Spinal cord (tissue), 10 donors: ENCODE measurements around the gene MYT1. TPM values are rescaled to one million over a fixed set of nuclear protein-coding genes. Genes with fewer than 3 reads are reported as not detected.
"Not testable (repeated sequence)": the region's sequence is repeated elsewhere in the genome, so short reads cannot be mapped to it uniquely, and the experiment has no call there.

Experiments used
- DNase-seq, 6 donors: peaks; one replicate each; pipeline versions ENCODE4 v3.0.0 to v3.0.0-alpha.2; 2013 to 2015; ENCODE audit warnings: low spot score in 6 of 6, low read depth in 4 of 6
- H3K27ac ChIP-seq: one replicate; pipeline ENCODE4 v1.5.1; 2013; ENCODE audit warnings: low read depth, low read length, control low read depth
- H3K27me3 ChIP-seq: one replicate; pipeline ENCODE4 v1.6.1; 2013; ENCODE audit warnings: low read length; ENCODE audit not compliant: control insufficient read depth, insufficient read depth
- H3K36me3 ChIP-seq: one replicate; pipeline ENCODE4 v1.6.1; 2013; ENCODE audit warnings: low read length; ENCODE audit not compliant: control insufficient read depth, insufficient read depth
- H3K4me1 ChIP-seq: one replicate; pipeline ENCODE4 v1.6.1; 2013; ENCODE audit warnings: low read length; ENCODE audit not compliant: control insufficient read depth, insufficient read depth
- H3K4me3 ChIP-seq: one replicate; pipeline ENCODE4 v1.5.1; 2013; ENCODE audit warnings: low read depth, low read length, control low read depth
- H3K9me3 ChIP-seq: one replicate; pipeline ENCODE4 v1.6.1; 2013; ENCODE audit warnings: low read length; ENCODE audit not compliant: control insufficient read depth, insufficient read depth
- WGBS: methylation state at CpG from one replicate; pipeline ENCODE4 v1.1.5; 2013; ENCODE audit warnings: missing lambda C conversion rate; ENCODE audit not compliant: insufficient coverage; 5-methylcytosine and 5-hydroxymethylcytosine counted together
- long read RNA-seq, 4 donors: transcript quantifications; one replicate each; lab custom pipeline, GENCODE V29; 2026
- polyA plus RNA-seq, 2 donors: library from polyadenylated mRNA; unstranded; fragments of 120-200 nt; gene quantifications; one replicate each; pipeline ENCODE4 v1.2.1, GENCODE V29; 2013; ENCODE audit not compliant: insufficient read length in 2 of 2
- total RNA-seq, 2 donors: library from RNA; depleted of rRNA in 1 of 2; stranded (reverse); fragments of 120-200 nt in 1 of 2; fragments of >200 nt in 1 of 2; gene quantifications; one replicate each; pipeline versions ENCODE4 v1.2.3 to v1.2.4, GENCODE V29; 2013 to 2014
- donor health status: healthy.

Gene MYT1
- total RNA-seq = 1 to 10 TPM; 6.1 to 7.0 TPM
- polyA plus RNA-seq = 10 to 100 TPM; 19.9 to 21.4 TPM
- long read RNA-seq, donor 1, partial matches to known transcripts = 0 of 1 reads
- long read RNA-seq, donor 1, other reads (novel, unspliced or antisense) = 0 of 1 reads
- long read RNA-seq, donor 2, full-length matches to known transcripts = 1 of 1 reads
- long read RNA-seq, donor 2, partial matches to known transcripts = 0 of 1 reads
- long read RNA-seq, donor 2, other reads (novel, unspliced or antisense) = 0 of 1 reads
- long read RNA-seq, donor 3 = 0 reads
- long read RNA-seq, donor 4 = 0 reads

DNA sequence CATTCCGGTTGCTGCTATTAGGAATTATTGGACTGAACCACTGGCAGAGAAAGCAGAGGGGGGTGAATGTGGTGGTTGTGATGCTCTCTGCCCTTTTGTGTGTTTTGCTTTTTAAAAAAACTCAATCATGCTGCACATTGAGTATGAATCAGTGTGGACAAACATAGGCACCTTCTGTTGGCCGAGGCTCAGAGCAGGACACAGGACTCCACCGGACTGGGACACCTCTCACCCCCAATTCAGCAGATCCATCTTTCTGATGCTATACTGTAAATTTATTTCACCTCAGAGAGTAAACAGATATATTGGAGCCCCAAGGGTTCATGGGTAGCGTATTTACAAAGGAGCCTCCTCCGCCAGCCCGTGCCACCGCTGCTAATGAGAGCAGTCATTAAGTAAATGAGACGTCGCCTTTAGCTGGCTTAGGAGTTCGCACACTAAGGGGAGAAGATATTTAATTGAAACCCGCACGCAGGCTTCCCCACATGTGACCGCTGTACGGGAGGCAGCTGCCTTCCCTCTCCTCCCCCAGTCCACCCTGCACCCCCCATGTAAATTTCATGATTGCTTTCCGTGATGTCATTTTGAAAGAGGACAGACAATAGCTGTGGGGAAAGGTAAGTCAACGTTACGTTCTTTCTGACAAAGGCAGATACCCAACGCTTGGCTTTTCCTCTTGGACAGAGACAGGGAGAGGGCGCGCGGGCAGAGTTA, at the start of gene MYT1:
Gene MYT1 (plus strand): TSS at position 330 of the 714 bp plus-strand sequence. CDS start 34,410 bp downstream, outside the sequence.
- 22% methylated on average over 9 of the region's 21 CpGs for WGBS
- Histone ChIP-seq H3K27ac (peak within 1 kb of the TSS; percentile 57), H3K4me3 (peak within 1 kb of the TSS; percentile 47), H3K9me3 (no peaks in the 10 kb centered on the region), H3K4me1 (peaks cover 65% of the 10 kb centered on the region), H3K36me3 (peaks cover 4% of the 10 kb centered on the region), H3K27me3 (peaks cover 23% of the 10 kb centered on the region)
- peak in 3 of 6 donors; percentile 68 to 98 (median 84) for DNase-seq

DNA sequence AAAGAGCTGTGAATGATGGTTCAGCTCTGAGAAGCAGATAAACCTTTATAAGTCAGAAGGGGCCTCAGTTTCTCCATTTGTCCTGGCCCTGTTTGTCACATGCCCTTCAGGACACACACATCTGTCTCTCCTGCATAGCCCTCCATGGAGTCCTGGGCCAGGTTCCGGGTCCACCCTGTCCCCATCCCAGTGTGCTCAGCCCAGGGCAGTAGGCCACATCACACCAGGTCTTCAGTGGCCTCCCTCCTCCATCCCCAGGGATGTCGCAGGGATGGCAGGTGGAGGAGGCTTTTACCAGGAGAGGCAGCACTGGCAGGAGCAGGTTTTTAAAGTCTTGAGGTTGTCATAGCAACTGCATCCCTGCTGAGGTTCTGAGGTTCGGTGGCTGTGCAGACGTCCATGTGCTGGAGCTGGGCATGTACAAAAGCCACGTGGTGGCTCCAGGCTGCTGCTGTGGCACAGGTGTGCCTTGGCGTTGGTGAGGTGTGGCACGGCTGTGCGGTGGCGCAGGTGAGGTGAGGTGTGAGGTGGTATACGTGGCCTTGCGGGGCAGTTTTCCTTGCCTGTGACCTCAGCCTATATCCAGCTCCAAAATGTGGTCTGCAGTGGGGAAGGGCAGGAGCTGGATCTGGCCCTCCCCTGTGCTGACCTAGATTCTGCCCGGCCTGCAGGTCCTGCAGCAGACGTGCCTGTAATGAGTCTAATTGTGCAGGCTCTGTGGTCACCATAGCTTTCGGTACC, 48.9 kb upstream of the MYT1 start:
- no peak overlapping the region for H3K27ac ChIP-seq

DNA sequence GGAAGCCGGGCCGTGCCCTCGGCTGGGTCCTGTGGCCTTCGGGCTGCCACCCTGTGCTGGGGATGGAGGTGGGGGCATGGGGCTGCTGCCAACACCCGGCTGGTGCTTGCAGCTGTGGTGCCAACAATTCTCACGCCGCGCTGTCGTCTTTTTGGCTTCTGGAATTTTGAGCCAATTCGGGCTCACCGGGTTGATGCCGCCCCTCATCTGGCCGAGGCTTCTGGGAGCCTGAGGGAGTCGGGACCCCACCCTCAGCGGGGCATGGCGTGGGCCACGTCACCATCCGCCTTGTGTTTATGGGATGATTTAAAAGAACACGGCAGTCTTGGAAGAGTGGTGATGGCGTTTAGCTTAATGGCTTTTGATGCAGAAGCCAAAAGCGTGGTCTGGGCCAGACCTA, 48.2 kb upstream of the MYT1 start:
- no peak for DNase-seq
- Histone ChIP-seq H3K27me3 (no peaks in the 10 kb centered on the region), H3K4me1 (peaks cover 56% of the 10 kb centered on the region), H3K27ac (no peak overlapping the region), H3K9me3 (no peaks in the 10 kb centered on the region), H3K36me3 (no peaks in the 10 kb centered on the region), H3K4me3 (no peak overlapping the region)
- 77% methylated on average over 17 of the region's 21 CpGs for WGBS

More for the DNA sequence above, 48.9 kb upstream of the MYT1 start:
- Histone ChIP-seq H3K9me3 (no peaks in the 10 kb centered on the region), H3K36me3 (no peaks in the 10 kb centered on the region), H3K4me3 (no peak overlapping the region), H3K4me1 (peaks cover 54% of the 10 kb centered on the region), H3K27me3 (no peaks in the 10 kb centered on the region)
- DNase-seq = peak in 2 of 6 donors; percentile 57 to 93
- 53% methylated on average over 6 of the region's 14 CpGs for WGBS

DNA sequence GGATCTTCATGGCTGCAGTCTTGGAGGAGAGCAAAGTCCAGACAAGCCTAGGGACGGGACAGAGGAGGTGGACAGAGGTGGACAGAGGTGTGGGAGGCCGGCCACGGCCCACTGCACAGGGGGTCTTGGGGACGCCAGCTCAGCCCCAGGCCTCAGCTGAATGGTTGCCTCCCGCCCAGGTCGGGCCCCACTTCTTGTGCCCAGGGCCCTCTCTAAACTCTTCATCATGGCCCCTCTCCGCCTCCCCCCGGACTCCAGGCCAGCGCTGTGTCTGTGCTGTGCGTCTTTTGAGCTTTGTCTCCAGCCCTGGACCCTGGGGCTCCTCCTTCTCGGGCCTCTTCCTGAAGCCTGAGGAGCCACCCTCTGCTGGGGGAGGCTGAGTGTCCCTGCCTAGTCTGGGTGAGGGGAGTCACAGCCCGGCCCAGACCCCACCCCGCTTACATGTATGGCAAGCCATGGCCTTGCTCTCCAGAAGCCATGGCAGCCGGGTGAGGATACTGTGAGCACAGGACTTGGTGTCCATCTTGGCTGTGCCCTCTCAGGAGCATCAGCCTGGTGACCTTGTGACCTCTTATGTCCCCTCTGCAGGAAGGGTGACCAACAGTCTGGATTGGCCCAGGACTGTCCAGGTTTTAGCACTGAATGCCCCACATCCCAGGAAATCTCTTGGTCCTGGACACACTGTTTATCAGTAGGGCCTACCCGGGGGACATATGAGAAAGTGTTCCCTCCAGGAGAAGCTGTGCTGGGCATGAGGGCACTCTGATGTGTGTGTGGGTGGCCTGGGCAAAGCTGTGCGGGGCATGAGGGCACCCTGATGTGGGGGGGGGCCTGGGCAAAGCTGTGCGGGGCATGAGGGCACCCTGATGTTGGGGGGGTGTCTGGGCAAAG, 47.5 kb upstream of the MYT1 start:
- Histone ChIP-seq H3K27me3 (peaks cover 4% of the 10 kb centered on the region), H3K36me3 (no peaks in the 10 kb centered on the region), H3K9me3 (no peaks in the 10 kb centered on the region), H3K27ac (no peak overlapping the region), H3K4me1 (peaks cover 52% of the 10 kb centered on the region), H3K4me3 (no peak overlapping the region)
- 82% methylated on average over 17 of the region's 17 CpGs for WGBS
- DNase-seq = no peak

DNA sequence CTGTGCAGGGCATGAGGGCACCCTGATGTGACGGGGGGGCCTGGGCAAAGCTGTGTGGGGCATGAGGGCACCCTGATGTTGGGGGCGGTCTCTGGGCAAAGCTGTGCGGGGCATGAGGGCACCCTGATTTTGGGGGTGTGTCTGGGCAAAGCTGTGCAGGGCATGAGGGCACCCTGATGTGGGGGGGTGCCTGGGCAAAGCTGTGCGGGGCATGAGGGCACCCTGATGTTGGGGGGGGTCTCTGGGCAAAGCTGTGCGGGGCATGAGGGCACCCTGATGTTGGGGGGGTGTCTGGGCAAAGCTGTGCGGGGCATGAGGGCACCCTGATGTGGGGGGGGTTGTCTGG, 46.8 kb upstream of the MYT1 start:
- H3K4me3 ChIP-seq, H3K9me3 ChIP-seq, H3K27ac ChIP-seq, H3K27me3 ChIP-seq, DNase-seq, H3K36me3 ChIP-seq: not testable (repeated sequence)
- WGBS = 17% methylated on average over 1 of the region's 6 CpGs
- H3K4me1 ChIP-seq = peaks cover 46% of the 10 kb centered on the region

DNA sequence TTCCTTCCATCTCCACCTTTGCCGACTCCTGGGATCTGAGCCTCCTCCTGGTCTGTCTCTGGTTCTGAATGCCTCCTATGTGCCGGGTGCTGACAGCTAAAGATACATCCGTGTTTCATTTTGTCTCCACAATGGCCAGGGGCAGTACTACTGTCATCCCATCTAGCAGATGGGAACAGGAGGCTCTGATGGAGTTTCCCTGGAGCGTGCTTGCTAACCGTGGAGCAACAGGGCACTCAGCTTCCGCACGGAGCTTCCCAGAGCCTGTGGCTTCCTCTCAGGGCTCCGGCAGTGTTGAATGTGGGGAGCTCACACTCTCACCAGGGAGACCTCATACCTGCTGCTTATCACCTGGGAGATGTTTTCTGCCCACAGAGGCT, 45.0 kb upstream of the MYT1 start:
- peaks cover 6% of the 10 kb centered on the region for H3K27me3 ChIP-seq
- no peak overlapping the region for H3K4me3 ChIP-seq
- no peak overlapping the region for H3K27ac ChIP-seq
- H3K4me1 ChIP-seq = peaks cover 39% of the 10 kb centered on the region
- H3K36me3 ChIP-seq = no peaks in the 10 kb centered on the region
- no peaks in the 10 kb centered on the region for H3K9me3 ChIP-seq
- WGBS = 71% methylated on average over 5 of the region's 8 CpGs
- no peak for DNase-seq

DNA sequence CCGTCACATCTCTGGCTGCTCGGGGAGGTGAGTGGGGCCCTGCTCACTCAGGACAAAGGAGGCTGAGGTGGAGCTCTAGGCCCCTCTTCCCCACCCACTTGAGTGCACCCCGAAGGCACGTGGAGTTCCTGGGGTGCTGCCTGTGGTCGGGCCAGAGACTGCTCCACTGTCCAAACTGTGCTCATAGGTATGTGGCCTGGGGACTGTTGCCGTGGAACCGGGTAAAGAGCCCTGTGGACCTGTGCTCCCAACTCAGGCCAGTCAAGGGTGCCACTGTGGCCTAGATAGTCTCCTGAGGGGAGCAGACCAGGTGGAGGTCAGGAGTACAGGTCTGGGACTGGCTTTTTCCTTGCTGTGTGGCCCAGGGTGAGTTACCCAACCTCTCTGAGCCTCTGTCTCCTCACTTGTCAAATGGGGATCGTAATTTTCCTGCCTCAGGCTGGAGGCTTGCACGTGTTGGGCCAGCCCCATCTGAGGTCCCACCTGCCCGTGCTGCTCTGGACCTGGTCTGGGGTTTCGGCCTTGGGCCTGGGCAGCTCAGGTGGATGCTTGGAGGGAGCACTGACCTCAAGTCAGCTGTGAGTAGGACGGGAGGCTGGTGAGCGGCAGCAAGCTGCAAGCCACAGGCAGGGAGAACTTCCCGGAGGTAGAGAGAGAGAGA, 44.4 kb upstream of the MYT1 start:
- Histone ChIP-seq H3K27ac (no peak overlapping the region), H3K4me3 (no peak overlapping the region)
- 77% methylated on average over 12 of the region's 14 CpGs for WGBS

DNA sequence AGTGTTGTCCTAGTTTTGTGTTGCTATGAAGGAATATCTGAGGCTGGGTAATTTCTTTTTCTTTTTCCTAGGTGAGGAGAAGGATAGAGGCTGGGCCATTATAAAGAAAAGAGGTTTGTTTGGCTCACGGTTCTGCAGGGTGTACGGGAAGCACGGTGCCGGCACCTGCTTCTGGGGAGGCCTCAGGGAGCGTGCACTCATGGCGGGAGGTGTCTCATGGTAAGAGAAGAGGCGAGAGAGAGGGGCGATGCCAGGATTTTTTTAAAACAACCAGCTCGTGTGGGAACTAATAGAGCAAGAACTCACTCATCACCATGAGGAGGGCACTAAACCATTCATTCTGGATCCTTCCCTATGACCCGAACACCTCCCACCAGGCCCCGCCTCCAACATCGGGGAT, 42.7 kb upstream of the MYT1 start:
- DNase-seq = no peak
- H3K4me1 ChIP-seq = peaks cover 18% of the 10 kb centered on the region
- no peak overlapping the region for H3K4me3 ChIP-seq
- no CpG with 5 or more reads among the region's 12 CpGs for WGBS
- peaks cover 6% of the 10 kb centered on the region for H3K27me3 ChIP-seq
- H3K9me3 ChIP-seq = no peaks in the 10 kb centered on the region
- H3K36me3 ChIP-seq = no peaks in the 10 kb centered on the region
- no peak overlapping the region for H3K27ac ChIP-seq

More for the DNA sequence above, 44.4 kb upstream of the MYT1 start:
- no peaks in the 10 kb centered on the region for H3K36me3 ChIP-seq
- H3K27me3 ChIP-seq = peaks cover 6% of the 10 kb centered on the region
- no peak for DNase-seq
- no peaks in the 10 kb centered on the region for H3K9me3 ChIP-seq
- H3K4me1 ChIP-seq = peaks cover 36% of the 10 kb centered on the region

DNA sequence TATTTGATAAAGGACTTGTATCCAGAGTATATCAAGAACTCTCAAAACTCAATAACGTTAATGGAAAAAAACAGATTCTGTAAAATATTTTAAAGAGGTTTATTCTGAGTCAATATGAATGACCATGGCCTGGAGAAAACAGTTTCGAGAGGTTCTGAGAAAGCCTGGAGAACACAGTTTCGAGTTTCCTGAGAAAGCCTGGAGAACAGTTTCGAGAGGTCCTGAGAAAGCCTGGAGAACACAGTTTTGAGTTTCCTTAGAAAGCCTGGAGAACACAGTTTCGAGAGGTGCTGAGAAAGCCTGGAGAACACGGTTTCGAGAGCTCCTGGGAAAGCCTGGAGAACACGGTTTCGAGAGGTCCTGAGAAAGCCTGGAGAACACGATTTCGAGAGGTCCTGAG, 41.3 kb upstream of the MYT1 start:
- H3K27me3 ChIP-seq = not testable (repeated sequence)
- 93% methylated on average over 10 of the region's 11 CpGs for WGBS

More for the DNA sequence above, 41.3 kb upstream of the MYT1 start:
- not testable (repeated sequence) for H3K27ac ChIP-seq, H3K4me3 ChIP-seq, H3K9me3 ChIP-seq, DNase-seq, H3K36me3 ChIP-seq
- H3K4me1 ChIP-seq = peaks cover 14% of the 10 kb centered on the region
